ENCODE data around the gene SNRPD2.
"Not testable (repeated sequence)": the region's sequence is repeated elsewhere in the genome, so short reads cannot be mapped to it uniquely, and the experiment has no call there.

SNRPD2 gene

DNA sequence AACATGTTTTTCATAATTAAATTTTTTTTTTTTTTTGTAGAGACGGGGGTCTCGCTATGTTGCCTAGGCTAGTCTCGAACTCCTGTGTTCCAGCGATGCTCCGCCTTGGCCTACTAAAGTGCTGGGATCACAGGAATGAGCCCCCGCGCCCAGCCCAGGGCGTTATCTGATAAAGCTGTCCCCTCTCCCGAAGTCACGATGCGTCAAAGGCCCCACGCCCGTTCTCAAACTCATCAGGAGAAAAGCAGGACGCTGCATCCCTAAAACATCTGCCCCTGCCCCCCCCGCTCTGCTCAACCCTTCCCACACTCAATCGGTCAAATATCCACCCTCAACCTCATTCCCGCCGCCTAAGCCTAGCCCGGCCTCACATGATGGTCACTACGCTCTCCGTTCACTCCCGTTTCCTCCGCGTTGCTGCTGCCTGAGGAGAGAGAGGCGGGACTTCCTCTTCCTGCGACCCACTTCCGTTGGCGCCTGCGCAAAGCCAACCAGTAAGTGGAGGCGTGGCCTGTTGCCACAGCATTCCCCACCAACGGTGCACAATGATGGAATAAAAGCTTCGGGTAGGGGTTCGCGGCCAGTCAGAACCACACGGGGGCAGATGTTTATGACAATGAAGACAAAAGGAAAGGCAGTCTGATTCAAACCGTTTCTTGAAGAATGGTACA is at the start of gene SNRPD2:
SNRPD2 (minus strand) TSS at position 438 of the 671 bp plus-strand sequence; CDS start at position 373, 65 bp downstream.
- H3K4me1 ChIP-seq (ENCODE audit: insufficient read depth, low read length), result peaks cover 3% of the 10 kb centered on the region
- H3K36me3 ChIP-seq (ENCODE audit: insufficient read depth, low read depth, low read length), result peaks cover 45% of the 10 kb centered on the region
- H3K9ac ChIP-seq (ENCODE audit: low read depth, low read length), result peak within 1 kb of the TSS; percentile 98
- peak within 1 kb of the TSS; percentile 96 for H3K4me3 ChIP-seq (ENCODE audit: low read length)
- H3K27ac ChIP-seq (ENCODE audit: low read length), result peak within 1 kb of the TSS; percentile 70
- no peaks in the 10 kb centered on the region for H3K27me3 ChIP-seq (ENCODE audit: insufficient read depth, low read length)
- no peaks in the 10 kb centered on the region for H3K9me3 ChIP-seq (ENCODE audit: insufficient read depth, low read depth, low read length)

DNA sequence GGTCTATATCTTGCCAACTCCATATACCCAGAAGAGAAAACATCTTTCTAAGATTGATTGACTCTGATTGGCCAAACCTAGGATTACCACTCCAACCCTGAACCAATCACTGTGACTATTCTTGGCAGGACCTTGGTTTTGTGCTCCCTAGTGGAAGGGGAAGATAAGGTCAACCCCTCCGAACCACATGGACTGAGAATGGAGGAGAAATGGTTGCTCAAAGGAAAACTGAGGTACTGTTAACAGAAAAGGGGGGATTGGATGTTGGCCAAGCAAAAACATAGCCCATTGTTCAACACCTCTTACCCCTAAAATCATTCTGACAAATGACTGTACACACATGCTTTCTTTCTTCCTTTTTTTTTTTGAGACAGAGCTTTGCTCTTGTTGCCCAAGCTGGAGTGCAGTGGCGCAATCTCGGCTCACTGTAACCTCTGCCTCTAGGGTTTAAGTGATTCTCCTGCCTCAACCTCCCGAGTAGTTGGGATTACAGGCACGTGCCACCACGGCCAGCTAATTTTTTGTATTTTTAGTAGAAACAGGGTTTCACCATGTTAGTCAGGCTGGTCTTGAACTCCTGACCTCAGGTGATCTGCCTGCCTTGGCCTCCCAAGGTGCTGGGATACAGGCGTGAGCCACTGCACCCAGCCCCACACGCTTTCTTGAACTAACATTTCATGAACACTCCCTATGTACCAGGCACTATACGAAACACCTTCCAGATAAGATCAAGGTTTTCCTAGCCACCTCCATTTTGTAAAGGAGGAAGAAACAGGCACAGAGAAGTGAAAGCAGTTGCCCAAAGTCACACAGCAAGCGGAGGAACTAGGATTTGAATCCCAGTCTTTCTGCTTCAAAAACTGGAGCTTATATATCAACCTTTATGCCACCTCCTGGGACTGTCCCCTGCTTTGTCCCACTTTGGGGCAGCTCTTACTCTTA is 48.0 kb upstream of the SNRPD2 start:
- H3K9me3 ChIP-seq (ENCODE audit: insufficient read depth, low read depth, low read length), result no peaks in the 10 kb centered on the region
- no peak overlapping the region for H3K27ac ChIP-seq (ENCODE audit: low read length)
- no peaks in the 10 kb centered on the region for H3K36me3 ChIP-seq (ENCODE audit: insufficient read depth, low read depth, low read length)
- no peak overlapping the region for H3K9ac ChIP-seq (ENCODE audit: low read depth, low read length)
- H3K4me3 ChIP-seq (ENCODE audit: low read length), result no peak overlapping the region
- H3K27me3 ChIP-seq (ENCODE audit: insufficient read depth, low read length), result no peaks in the 10 kb centered on the region
- H3K4me1 ChIP-seq (ENCODE audit: insufficient read depth, low read length), result no peaks in the 10 kb centered on the region

DNA sequence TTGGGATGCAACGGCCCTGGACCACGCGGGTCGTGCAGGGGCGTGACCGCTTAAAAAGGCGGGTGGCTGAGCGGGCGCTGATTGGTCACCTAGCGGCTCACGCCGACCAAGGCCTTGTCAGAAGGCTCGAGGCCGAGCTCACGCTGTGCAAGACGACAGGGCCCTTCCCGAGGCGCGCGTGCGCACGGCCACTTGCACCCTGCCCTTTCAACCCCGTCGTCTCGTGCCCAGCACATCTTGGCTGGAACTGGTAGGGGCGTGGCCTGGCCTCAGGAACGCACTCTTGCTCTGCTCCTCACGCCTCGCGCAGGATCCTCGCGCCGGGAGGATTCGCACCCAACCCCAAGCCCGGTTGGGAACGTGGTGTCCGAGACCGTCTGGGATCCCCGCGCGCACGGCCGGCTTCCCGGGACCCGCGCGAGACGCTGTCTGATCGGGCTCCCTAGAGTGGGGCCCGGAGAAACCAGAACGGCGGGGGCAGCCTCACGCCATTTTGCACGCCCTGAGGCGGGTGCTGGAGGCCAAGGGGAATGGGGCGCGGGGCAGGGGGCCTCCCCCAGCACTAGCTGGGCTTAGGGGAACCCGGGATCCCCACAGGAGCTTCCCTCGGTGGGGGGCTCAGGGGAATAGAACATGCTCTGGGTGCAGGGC is 41.5 kb upstream of the SNRPD2 start, which contains the start of gene MEIOSIN:
MEIOSIN (plus strand) TSS at position 280 of the 651 bp plus-strand sequence. CDS start 1,938 bp downstream, outside the sequence.
- no peaks in the 10 kb centered on the region for H3K9me3 ChIP-seq (ENCODE audit: insufficient read depth, low read depth, low read length)
- H3K4me1 ChIP-seq (ENCODE audit: insufficient read depth, low read length), result peaks cover 6% of the 10 kb centered on the region
- no peak within 1 kb of the TSS for H3K9ac ChIP-seq (ENCODE audit: low read depth, low read length)
- H3K4me3 ChIP-seq (ENCODE audit: low read length), result no peak within 1 kb of the TSS
- no peaks in the 10 kb centered on the region for H3K36me3 ChIP-seq (ENCODE audit: insufficient read depth, low read depth, low read length)
- H3K27me3 ChIP-seq (ENCODE audit: insufficient read depth, low read length), result no peaks in the 10 kb centered on the region
- H3K27ac ChIP-seq (ENCODE audit: low read length), result no peak within 1 kb of the TSS

DNA sequence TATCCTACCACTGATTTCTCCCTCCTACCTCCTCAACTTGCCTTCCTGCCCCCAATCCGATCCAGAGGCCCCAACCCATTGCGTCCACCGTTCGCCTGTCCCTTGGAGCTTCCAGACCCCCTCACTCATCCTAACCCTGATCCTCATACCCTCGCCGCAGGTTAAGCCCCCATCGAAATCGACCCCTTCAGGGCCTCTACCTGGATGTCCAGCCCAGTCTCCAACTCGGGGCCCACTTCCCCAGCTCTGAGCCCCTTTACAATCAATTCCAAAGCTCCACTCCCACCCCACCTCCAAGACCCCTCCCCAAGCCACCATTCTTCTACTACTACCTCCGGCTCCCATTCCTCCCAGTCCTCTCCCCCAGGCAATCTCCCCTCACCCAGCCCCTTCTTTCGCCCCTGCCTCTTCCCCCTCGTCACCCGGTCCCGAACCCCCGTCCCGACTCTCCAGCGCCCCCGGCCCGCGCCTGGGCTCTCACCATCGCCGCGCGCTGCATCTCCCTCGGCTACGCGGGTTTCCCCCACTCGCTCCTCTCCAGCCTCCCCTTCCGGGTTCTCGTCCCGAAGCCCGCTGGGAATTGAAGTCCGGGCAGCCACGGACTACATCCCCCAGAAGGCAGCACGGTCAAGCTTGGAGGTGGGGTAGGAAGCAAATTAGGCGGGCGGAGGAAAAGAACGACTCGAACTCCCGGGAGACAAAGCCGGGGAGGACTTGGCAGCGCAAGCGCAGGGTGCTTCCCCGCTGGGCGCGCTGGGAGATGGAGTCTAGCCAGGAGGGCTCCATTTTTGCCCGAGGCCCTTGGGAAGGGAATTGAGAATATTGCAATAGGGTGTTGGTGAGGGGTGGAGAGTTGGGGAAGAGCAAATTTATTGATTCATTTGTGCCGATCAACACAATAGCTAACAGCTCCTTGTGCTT is 38.9 kb upstream of the SNRPD2 start, which contains the start of gene FBXO46:
FBXO46 (minus strand) TSS at position 529 of the 921 bp plus-strand sequence. CDS start 17,401 bp downstream, outside the sequence.
- Histone ChIP-seq H3K27ac (ENCODE audit: low read length) (peak within 1 kb of the TSS; percentile 16), H3K36me3 (ENCODE audit: insufficient read depth, low read depth, low read length) (no peaks in the 10 kb centered on the region), H3K4me1 (ENCODE audit: insufficient read depth, low read length) (peaks cover 6% of the 10 kb centered on the region), H3K9ac (ENCODE audit: low read depth, low read length) (peak within 1 kb of the TSS; percentile 87), H3K4me3 (ENCODE audit: low read length) (peak within 1 kb of the TSS; percentile 94), H3K9me3 (ENCODE audit: insufficient read depth, low read depth, low read length) (no peaks in the 10 kb centered on the region), H3K27me3 (ENCODE audit: insufficient read depth, low read length) (no peaks in the 10 kb centered on the region)

DNA sequence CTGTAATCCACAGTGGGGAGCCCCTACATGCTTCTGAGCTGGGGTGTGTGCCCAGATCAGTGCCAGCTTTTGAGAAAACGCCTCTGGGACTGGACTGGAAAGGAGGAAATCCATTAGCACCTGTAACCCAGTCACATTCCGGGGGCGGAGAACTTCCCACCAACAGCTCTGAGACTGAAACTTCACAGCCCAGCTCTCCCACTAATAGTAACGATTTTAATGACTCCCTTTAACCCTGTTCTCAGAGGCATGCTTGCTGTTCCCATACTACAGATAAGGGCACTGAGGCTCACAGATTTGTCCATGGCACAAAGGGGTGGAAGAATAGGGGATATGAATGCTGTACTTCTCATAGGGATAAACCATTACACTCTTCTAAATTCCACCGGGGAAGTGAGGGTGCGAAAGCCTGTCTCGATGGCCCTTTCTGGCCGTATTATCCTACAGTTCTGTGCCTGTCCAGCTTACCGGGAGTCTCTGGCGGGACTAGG is 38.1 kb upstream of the SNRPD2 start:
- Histone ChIP-seq H3K4me3 (ENCODE audit: low read length) (peak overlapping the region; percentile 94), H3K4me1 (ENCODE audit: insufficient read depth, low read length) (peaks cover 6% of the 10 kb centered on the region), H3K27me3 (ENCODE audit: insufficient read depth, low read length) (no peaks in the 10 kb centered on the region), H3K9me3 (ENCODE audit: insufficient read depth, low read depth, low read length) (no peaks in the 10 kb centered on the region), H3K9ac (ENCODE audit: low read depth, low read length) (peak overlapping the region; percentile 87), H3K27ac (ENCODE audit: low read length) (no peak overlapping the region), H3K36me3 (ENCODE audit: insufficient read depth, low read depth, low read length) (no peaks in the 10 kb centered on the region)

DNA sequence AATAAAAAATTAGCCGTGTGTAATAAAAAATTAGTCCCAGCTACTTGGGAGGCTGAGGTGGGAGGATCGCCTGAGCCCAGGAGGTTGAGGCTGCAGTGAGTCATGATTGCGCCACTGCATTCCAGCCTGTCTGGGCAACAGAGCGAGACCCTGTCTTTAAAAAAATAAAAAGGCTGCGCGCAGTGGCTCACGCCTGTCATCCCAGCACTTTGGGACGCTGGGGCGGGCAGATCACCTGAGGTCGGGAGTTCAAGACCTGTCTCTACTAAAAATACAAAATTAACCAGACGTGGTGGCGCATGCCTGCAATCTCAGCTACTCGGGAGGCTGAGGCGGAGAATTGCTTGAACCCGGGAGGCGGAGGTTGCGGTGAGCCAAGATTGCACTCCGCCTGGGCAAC is 36.9 kb upstream of the SNRPD2 start:
- H3K4me3 ChIP-seq (ENCODE audit: low read length); H3K27me3 ChIP-seq (ENCODE audit: insufficient read depth, low read length); H3K36me3 ChIP-seq (ENCODE audit: insufficient read depth, low read depth, low read length); H3K27ac ChIP-seq (ENCODE audit: low read length); H3K4me1 ChIP-seq (ENCODE audit: insufficient read depth, low read length); H3K9me3 ChIP-seq (ENCODE audit: insufficient read depth, low read depth, low read length); H3K9ac ChIP-seq (ENCODE audit: low read depth, low read length): not testable (repeated sequence)

DNA sequence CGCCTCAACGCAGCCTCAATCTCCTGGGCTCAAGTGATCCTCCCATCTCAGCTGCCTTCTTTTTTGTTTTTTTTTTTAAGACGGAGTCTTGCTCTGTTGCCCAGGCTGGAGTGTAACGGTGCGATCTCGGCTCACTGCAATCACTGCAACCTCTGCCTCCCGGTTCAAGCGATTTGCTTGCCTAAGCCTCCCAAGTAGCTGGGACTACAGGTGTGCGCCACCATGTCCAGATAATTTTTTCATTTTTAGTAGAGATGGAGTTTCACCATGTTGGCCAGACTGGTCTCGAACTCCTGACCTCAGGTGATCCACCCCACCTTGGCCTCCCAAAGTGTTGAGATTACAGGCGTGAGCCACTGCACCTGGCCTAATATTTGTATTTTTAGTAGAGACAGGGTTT is 28.3 kb upstream of the SNRPD2 start:
- not testable (repeated sequence) for H3K27me3 ChIP-seq (ENCODE audit: insufficient read depth, low read length); H3K27ac ChIP-seq (ENCODE audit: low read length); H3K9me3 ChIP-seq (ENCODE audit: insufficient read depth, low read depth, low read length); H3K4me3 ChIP-seq (ENCODE audit: low read length); H3K9ac ChIP-seq (ENCODE audit: low read depth, low read length)
- Histone ChIP-seq H3K36me3 (ENCODE audit: insufficient read depth, low read depth, low read length) (peaks cover 26% of the 10 kb centered on the region), H3K4me1 (ENCODE audit: insufficient read depth, low read length) (peaks cover 15% of the 10 kb centered on the region)

DNA sequence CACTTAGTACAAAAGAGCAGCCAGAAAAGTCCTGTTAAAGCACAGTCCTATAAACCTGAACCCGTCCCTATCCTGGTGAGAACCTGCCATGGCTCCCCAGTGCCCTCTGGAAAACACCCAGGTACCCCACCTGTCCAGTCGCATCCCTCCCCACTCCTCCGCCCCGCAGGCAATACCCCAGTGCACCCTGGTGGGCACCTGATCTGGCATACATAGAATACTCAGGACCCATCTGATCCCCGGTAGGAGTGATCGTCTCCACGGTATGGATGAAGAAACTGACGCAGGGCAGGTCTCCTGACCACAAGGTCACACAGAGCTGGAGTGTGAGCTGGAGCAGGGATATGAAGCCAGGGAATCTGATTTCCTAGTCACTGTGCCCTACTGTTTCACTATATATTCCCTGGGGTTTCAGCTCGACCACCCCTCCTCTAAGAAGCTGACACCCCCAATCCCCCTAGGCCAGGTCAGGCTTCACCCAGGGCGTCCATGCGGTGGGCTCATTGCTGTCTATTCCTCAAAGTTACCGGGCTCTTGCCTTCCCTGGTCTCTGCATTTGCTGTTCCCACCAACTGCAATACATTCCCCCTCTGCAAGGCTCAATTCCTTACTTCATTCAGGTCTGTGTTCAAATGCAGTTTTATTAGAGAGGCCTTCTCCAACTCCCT is 26.4 kb upstream of the SNRPD2 start:
- H3K36me3 ChIP-seq (ENCODE audit: insufficient read depth, low read depth, low read length), result peaks cover 18% of the 10 kb centered on the region
- no peaks in the 10 kb centered on the region for H3K9me3 ChIP-seq (ENCODE audit: insufficient read depth, low read depth, low read length)
- H3K4me3 ChIP-seq (ENCODE audit: low read length), result peak overlapping the region; percentile 74
- H3K9ac ChIP-seq (ENCODE audit: low read depth, low read length), result peak overlapping the region; percentile 91; the same call in 1 of the 2 replicates
- no peaks in the 10 kb centered on the region for H3K27me3 ChIP-seq (ENCODE audit: insufficient read depth, low read length)
- peaks cover 15% of the 10 kb centered on the region for H3K4me1 ChIP-seq (ENCODE audit: insufficient read depth, low read length)
- H3K27ac ChIP-seq (ENCODE audit: low read length), result peak overlapping the region; percentile 90

DNA sequence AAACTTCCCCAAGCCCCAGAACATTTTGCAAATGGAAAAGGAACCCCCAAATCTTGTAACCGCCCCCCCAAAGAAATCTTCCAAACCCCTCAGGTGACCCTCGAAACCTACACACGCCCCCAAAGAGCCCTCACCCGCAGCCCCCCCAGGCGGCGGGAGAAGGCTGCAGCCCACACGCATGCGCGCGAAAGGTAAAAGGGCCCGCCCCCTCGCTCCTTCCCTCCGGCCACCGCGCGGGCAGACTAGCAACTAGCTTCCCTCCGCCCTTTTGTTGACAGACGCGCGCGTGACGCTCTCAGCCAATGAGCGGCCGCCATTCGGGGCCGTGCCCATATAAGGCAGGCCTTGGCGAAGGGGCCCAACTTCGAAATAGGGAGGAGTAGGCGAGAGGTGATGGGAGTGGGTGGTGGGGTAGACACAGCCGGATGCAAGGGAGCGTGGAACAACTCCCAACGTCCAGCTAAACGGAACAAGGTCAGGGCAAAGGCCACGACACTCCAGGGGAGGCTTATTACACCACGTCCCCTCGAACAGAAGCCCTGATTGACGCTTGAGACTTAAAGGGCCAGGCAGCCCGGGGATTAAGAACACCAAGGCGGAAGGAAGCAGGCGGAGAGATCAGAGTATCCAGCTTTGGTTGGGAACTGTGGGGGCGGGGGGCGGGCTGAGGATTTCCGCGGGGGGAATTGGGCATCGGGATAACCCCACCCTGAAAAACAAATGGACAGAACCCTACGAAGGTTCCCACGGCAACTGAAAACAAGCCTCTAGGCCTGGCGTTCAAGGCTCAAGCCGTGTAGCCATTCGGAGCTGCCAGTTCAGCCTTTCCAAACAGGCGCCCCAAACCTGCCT is 25.6 kb upstream of the SNRPD2 start:
- H3K4me3 ChIP-seq (ENCODE audit: low read length), result peak overlapping the region; percentile 85
- H3K9ac ChIP-seq (ENCODE audit: low read depth, low read length), result peak overlapping the region; percentile 94
- H3K27ac ChIP-seq (ENCODE audit: low read length), result peak overlapping the region; percentile 90
- no peaks in the 10 kb centered on the region for H3K9me3 ChIP-seq (ENCODE audit: insufficient read depth, low read depth, low read length)
- no peaks in the 10 kb centered on the region for H3K27me3 ChIP-seq (ENCODE audit: insufficient read depth, low read length)
- peaks cover 15% of the 10 kb centered on the region for H3K4me1 ChIP-seq (ENCODE audit: insufficient read depth, low read length)
- peaks cover 17% of the 10 kb centered on the region for H3K36me3 ChIP-seq (ENCODE audit: insufficient read depth, low read depth, low read length)

All from iPS-20b (cell line).